GM10847 (cell line): Measurements from ENCODE around the gene IGFBP3.

Experiments used
- POLR2A ChIP-seq: IDR thresholded peaks from 2 replicates; pipeline ENCODE4 v1.6.1; 2011; ENCODE audit not compliant: insufficient read length; ENCODE audit errors: extremely low read depth

IGFBP3 gene

GRCh38 chr7:45910855-45911254, 10.2 kb downstream of the IGFBP3 start:
- TF ChIP-seq POLR2A, result no peak

GRCh38 chr7:45909561-45909960, 11.5 kb downstream of the IGFBP3 start:
- no peak for TF ChIP-seq POLR2A

DNA sequence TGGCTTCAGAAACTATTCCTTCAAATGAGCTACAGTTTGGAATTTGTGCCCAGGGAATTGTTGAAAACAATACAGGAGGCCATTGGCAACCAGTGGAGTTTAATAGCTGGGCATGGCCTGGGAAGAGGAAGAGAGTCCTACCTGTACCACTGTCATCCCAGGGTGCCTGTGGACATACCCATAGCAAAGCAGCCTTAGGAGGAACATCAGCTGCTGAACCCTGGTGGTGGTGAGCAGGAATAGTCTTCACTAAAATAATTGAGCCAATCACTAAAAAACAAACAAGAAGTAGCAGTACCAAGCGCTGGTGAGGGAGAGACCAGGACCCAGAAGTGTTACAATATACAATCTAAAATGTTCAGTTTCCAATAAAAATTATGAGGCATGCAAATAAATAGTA, 18.3 kb downstream of the IGFBP3 start:
- TF ChIP-seq POLR2A, result no peak

GRCh38 chr7:45901566-45901965, 19.5 kb downstream of the IGFBP3 start:
- no peak for TF ChIP-seq POLR2A

DNA sequence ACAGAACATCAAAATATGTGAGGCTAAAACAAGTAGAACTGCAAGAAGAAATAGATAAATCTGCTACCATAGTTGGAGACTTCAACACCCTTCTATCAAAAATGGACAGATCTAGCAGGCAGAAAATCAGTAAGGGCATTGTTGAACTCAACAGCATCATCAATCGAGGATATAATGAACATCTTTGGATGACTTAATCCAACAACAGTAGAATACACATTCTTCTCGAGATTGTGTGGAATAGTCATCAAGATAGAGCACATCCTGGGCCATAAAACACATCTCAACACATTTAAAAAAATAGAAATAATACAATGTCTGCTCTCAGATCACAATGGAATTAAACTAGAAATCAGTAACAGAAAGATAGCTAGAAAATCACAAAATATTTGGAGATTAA, 22.9 kb downstream of the IGFBP3 start:
- TF ChIP-seq POLR2A, result no peak

DNA sequence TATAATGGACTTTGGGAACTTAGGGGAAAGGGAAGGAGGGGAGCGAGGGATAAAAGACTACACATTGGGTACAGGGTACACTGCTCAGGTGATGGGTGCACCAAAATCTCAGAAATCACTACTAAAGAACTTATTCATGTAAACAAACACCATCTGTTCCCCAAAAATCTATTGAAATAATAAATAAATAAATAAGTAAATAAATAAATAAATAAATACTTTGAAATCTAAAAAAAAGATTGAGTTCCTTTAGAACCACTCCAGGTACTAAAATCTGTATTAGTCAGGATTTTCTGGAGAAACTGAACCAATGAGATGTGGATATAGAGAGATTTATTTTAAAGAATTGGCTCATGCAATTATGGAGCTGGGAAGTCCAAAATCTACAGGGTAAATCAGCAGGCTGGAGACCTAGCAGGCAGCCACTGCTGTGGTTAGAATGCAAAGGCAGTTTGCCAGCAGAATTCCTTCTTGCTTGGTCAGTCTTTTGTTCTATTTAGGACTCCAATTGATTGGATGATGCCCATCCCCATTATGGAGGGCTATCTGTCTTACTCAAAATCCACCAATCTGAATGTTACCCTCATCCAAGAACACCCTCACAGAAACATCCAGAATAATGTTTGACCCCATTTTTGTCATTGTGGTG, 23.9 kb downstream of the IGFBP3 start:
- TF ChIP-seq POLR2A, result no peak

DNA sequence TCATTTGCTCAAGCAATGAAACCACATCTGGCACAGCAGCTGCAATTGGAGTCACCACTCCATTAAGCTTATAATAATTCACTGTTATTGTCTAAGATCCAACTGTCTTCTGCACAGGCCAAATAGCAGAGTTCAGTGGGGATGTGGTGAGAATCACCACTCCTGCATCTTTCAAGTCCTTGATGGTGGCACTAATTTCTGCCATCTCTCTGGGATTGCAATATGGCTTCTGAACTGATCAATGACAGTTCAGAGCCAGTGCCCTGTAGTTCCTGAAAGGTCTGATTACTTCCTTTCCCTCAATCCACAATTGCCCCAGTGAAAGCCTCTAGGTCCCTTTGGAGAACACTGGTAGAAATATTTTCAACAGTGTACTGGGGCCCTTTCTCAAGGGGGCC, 26.4 kb downstream of the IGFBP3 start:
- TF ChIP-seq POLR2A, result no peak

DNA sequence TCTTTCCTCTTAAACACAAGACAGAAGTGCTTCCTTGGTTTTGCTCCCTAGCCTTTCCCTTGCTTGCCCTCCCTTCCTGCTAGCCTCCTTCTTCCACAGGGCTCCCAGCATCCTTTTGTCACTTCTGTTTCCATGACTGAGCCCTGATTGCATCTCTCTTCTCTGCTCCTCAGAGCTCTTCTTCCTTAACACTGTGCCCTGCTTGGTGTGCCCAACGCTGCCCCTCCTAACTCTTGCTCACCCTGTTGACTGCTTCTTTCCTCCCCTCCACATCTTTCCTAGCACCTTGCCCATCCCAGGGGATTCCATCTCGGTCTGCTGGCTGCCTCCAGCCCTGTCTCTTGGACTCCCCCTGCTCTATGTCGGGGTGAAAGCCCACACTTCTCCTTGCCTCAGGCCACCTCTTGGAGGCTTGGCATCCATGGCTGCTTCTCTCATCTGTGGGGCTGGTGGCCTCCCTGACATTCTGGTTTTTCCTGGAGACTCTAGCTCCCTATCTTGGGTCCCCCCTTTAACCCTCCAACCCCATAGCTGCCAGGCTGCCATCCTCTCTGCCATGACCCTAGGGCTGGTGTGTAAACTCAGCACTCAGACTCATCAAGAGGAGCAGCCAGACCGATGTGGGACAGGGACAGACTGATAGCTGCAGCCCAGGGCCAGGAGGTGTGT, 26.9 kb downstream of the IGFBP3 start:
- TF ChIP-seq POLR2A, result no peak

GRCh38 chr7:45893374-45893995, 27.6 kb downstream of the IGFBP3 start:
- TF ChIP-seq POLR2A, result no peak

- TF ChIP-seq POLR2A, result no peak
Measured at GRCh38 chr7:45892407-45893035, 28.6 kb downstream of the IGFBP3 start.

GRCh38 chr7:45891462-45892402, 29.3 kb downstream of the IGFBP3 start:
- TF ChIP-seq POLR2A, result no peak

GRCh38 chr7:45890902-45891461, 30.1 kb downstream of the IGFBP3 start:
- no peak for TF ChIP-seq POLR2A

GRCh38 chr7:45890125-45890901, 30.8 kb downstream of the IGFBP3 start:
- no peak for TF ChIP-seq POLR2A
